ENCODE data around the gene MAGEB3. TPM values are rescaled to one million over a fixed set of nuclear protein-coding genes. Genes with fewer than 3 reads are reported as not detected.

Gene MAGEB3
- total and polyA plus RNA-seq, 8 donors, result not detected

DNA sequence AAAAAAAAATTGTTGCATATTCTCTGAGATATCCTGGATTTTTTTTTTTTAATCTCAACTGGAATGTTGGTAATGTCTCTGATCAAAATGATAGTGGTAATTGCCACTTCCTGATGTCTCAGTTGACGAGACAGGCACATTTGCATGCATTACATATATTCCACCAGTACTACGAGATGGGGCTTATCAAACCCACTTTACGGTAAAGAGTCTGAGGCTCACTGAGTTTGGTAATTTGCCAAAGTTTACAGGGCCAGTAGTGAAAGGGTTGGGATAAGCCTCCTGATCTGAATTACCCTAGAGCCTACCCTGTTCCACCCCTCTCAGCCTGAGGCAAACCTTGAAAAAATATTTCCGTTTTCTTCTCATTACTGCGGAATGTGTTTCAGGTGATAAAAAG, 9.8 kb upstream of the MAGEB3 start:
- DNase-seq (no peak), ATAC-seq (no peak), FAIRE-seq (no peak)
- no peaks in the 10 kb centered on the region for H3K36me3 ChIP-seq
- intact Hi-C loops (cut with DNase I), result no loop called here
- no peak overlapping the region for H3K27ac ChIP-seq
- no peaks in the 10 kb centered on the region for H3K9me3 ChIP-seq
- 69 to 76% methylated on average over 5 of the region's 5 CpGs for WGBS, 2 donors
- TF ChIP-seq, protein P1, sequence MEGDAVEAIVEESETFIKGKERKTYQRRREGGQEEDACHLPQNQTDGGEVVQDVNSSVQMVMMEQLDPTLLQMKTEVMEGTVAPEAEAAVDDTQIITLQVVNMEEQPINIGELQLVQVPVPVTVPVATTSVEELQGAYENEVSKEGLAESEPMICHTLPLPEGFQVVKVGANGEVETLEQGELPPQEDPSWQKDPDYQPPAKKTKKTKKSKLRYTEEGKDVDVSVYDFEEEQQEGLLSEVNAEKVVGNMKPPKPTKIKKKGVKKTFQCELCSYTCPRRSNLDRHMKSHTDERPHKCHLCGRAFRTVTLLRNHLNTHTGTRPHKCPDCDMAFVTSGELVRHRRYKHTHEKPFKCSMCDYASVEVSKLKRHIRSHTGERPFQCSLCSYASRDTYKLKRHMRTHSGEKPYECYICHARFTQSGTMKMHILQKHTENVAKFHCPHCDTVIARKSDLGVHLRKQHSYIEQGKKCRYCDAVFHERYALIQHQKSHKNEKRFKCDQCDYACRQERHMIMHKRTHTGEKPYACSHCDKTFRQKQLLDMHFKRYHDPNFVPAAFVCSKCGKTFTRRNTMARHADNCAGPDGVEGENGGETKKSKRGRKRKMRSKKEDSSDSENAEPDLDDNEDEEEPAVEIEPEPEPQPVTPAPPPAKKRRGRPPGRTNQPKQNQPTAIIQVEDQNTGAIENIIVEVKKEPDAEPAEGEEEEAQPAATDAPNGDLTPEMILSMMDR (IDR thresholded peaks at IDR 0.05), result no peak
- H3K4me1 ChIP-seq, result no peaks in the 10 kb centered on the region
- no peak overlapping the region for H3K4me3 ChIP-seq
- H3K27me3 ChIP-seq, result no peaks in the 10 kb centered on the region

DNA sequence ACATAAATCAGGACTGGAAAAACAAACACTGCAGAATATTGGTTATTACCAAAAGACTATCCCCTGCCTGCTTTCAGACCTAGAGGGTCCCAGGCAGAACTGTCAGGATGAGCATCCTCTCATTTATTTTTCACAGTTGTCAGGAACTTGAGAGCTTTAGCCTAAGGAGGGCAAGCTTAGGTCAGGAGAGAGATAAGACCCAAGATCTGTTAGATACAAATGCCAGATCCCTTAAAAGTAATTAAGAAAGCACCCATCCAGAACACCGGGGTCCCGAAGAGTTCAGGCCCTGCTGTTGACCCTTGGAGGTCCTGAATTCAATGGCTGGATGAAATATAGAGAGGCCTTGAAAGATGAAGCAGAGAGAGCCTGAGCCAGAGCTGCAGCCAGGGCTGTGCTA, 5.9 kb upstream of the MAGEB3 start:
- FAIRE-seq, result no peak
- Histone ChIP-seq H3K27ac (no peak overlapping the region), H3K4me1 (no peaks in the 10 kb centered on the region), H3K27me3 (no peaks in the 10 kb centered on the region), H3K36me3 (no peaks in the 10 kb centered on the region), H3K9me3 (no peaks in the 10 kb centered on the region), H3K4me3 (no peak overlapping the region)
- 33 to 54% methylated on average over 2 of the region's 2 CpGs for WGBS, 2 donors
- no peak for DNase-seq
- ATAC-seq, result no peak
- intact Hi-C loops (cut with DNase I), result no loop called here
- TF ChIP-seq, protein P1 (IDR thresholded peaks at IDR 0.05), result no peak

DNA sequence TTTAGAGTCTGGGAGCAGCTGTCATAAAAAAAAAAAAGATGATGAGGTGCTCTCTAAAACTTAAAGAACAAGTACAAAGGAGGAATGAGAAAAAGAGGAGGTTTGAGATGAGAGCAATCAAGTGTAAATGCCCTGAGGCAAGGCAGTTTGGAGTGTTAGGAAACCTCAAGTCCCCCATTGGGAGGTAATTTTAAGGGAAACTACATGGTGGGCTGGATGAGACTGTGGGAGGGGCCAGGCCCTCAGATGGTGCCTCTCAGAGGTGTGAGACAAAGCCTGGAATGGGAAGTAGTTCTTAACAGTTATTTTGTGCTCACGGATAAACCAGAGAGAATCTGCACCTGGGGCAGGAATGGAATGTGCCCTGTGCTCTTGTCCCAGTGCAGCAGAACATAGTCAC, 1.9 kb upstream of the MAGEB3 start:
- WGBS, 2 donors, result 32 to 45% methylated on average over 1 of the region's 1 CpG
- Histone ChIP-seq H3K9me3 (no peaks in the 10 kb centered on the region), H3K4me3 (no peak overlapping the region), H3K27me3 (no peaks in the 10 kb centered on the region), H3K4me1 (no peaks in the 10 kb centered on the region), H3K27ac (no peak overlapping the region), H3K36me3 (no peaks in the 10 kb centered on the region)
- intact Hi-C loops (cut with DNase I), result no loop called here
- no peak for DNase-seq
- TF ChIP-seq, protein P1 (IDR thresholded peaks at IDR 0.05), result no peak
- FAIRE-seq, result no peak
- no peak for ATAC-seq

DNA sequence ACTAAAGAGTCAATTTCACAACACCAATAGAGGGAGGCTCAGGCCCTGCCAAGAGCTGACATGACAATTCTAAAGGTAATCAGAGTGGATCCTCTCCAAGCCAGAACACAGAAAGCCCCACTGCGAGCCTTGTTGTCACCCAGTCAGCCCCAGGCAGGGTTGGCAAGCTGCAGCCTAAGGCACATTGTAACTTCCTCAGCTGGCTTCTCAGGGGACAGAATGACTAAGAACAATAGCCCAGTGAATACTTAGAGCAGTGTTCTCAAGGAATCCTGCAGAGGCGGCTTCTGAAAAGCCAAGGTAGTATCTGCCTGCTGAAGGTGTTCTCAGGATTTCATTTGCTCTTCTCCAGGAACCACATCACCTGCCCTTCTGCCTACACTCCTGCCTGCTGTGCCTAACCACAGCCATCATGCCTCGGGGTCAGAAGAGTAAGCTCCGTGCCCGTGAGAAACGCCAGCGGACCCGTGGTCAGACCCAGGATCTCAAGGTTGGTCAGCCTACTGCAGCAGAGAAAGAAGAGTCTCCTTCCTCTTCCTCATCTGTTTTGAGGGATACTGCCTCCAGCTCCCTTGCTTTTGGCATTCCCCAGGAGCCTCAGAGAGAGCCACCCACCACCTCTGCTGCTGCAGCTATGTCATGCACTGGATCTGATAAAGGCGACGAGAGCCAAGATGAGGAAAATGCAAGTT, 11.4 kb downstream of the MAGEB3 start, which contains the start of gene MAGEB4:
Gene MAGEB4 (plus strand): TSS at position 277 of the 692 bp plus-strand sequence. CDS start 136 bp downstream, at position 413.
- WGBS, 2 donors, result 75 to 78% methylated on average over 10 of the region's 10 CpGs
- H3K9me3 ChIP-seq, result no peaks in the 10 kb centered on the region
- no peak for ATAC-seq
- DNase-seq, result no peak
- no peak within 1 kb of the TSS for H3K27ac ChIP-seq
- no peaks in the 10 kb centered on the region for H3K36me3 ChIP-seq
- TF ChIP-seq, protein P1 (IDR thresholded peaks at IDR 0.05), result no peak
- peaks cover 0 to 3% (median 1%) of the 10 kb centered on the region in 4 donors for H3K27me3 ChIP-seq
- H3K4me3 ChIP-seq, result no peak within 1 kb of the TSS
- intact Hi-C loops (cut with DNase I), result no loop called here
- no peak for FAIRE-seq
- no peaks in the 10 kb centered on the region for H3K4me1 ChIP-seq

DNA sequence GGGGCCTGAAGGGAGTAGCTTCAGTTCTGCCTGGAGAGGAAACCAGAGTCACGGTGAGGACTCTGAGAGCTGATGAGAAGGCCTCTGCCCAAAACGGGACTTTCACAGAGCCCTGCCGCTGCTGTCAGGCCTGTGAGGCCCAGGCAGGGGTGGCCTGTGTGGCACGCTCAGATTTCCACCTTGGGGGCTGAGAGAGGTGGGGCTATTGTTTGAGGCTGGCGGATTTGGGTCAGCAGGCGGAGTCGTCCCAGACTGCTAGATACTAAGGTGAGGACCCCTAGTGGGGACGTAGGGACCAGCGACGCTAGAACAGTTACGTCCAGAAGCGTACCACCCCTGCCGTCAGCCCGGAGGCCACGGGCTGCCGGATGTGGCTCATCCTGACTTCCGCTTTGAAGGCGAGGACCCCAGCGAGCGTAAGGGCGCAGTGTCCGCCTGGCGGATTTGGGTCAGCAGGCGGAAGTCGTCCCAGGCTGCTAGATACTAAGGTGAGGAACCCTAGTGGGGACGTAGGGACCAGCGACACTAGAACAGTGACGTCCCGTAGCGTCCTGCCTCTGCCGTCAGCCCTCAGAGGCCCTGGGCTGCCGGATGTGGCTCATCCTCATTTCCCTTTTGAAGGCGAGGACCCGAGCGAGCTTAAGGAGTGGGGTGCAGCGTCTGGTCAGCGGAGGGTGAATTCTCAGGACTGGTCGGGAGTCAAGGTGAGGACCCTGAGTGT, 16.5 kb downstream of the MAGEB3 start, which contains the start of gene MAGEB1:
Gene MAGEB1 (plus strand): TSS at position 378 of the 721 bp plus-strand sequence. CDS start 3,348 bp downstream, outside the sequence.
- Histone ChIP-seq H3K4me3 (no peak within 1 kb of the TSS), H3K4me1 (no peaks in the 10 kb centered on the region), H3K36me3 (no peaks in the 10 kb centered on the region), H3K27ac (no peak within 1 kb of the TSS), H3K9me3 (no peaks in the 10 kb centered on the region), H3K27me3 (no peaks in the 10 kb centered on the region)
- 80 to 87% methylated on average over 38 of the region's 38 CpGs for WGBS, 2 donors
- intact Hi-C loops (cut with DNase I), result no loop called here
- TF ChIP-seq, protein P1 (IDR thresholded peaks at IDR 0.05), result no peak
- FAIRE-seq (no peak), ATAC-seq (no peak), DNase-seq (no peak)
